GM19099 (cell line): ENCODE data around the gene SPRY1.

Source experiments
- POLR2A ChIP-seq: IDR thresholded peaks from 3 replicates; pipeline ENCODE4 v1.6.1; 2011; ENCODE audit warnings: low read depth; ENCODE audit not compliant: insufficient read length; ENCODE audit errors: extremely low read depth

SPRY1 gene

DNA sequence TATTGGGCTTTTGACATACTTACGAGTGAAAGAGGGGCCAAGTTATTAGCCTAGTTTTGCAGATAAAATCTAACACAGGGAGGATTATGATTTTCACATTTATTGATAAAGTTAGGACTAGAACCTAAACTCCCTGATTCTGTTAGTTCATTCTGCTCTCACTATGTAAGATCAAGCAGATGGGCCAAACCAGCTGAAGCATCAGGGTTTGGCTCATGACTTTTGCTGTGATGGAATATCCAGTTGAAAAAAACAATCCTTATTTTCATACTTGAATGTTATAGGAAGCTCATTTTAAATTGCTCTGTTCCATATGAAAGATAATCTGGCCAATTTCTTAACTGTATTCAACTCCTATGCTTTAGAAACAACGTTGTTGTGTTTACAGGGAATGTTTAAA is 21.2 kb downstream of the SPRY1 start:
- TF ChIP-seq POLR2A, result no peak

DNA sequence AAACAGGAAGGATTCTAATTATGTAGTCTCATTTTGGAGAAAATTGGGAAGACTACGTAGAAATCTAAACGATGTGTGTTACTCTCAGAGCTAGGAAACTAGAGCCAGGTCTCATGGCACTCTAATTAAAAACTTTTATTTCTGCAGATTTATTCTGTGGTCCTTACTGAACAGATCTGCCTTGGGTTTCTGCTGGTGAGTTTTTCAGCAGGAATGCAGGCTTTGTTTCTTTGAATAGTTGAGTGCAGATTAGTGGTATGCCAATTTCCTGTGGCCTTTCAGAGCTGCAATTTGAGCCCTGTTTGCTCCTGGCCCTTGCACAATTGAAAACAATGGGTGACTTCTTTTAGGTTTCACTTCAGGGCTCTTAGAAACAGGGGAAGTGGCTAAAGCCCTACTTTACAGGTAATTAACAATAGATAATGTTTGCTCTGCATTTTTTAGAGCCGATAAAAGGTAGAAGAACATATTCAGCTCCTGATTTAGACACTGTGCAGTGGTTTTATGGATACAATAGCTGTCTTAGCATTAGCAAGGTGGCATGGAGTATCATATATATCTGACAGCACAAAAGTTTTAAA is 21.8 kb downstream of the SPRY1 start:
- no peak for TF ChIP-seq POLR2A

DNA sequence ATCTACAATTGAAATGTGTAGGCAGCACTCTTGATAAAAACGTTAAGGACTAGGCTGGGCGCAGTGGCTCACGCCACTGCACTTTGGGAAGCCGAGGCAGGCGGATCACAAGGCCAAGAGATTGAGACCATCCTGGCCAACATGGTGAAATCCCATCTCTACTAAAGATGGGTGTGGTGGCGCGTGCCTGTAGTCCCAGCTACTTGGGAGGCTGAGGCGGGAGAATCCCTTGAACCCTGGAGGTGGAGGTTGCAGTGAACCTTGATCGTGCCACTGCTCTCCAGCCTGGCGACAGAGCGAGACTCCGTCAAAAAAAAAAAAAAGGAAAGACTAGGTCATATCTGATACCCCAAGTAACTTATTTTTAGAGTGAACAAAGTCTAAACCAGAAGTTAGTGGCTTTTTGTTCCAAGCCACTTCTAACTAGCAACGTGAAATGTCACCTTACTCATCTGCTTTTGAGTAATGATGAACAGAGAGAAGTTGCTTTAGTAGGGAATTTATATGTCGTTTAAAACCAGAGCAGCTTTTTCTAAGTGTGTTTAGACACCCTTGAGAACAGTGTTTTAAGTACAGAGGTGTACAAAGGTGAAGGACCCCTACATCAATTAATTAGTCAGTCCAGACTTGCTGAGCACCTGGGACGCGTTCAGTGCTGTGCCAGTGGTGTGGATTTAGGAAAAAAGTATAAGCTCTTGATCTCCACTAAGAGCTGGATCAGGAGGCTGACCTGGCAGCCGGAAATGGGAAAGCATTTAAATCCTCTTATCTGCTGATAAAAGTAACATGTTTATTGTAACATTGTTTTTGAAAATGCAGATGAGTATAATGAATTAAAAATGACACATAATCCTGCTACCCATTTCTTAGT is 23.5 kb downstream of the SPRY1 start:
- TF ChIP-seq POLR2A, result no peak

DNA sequence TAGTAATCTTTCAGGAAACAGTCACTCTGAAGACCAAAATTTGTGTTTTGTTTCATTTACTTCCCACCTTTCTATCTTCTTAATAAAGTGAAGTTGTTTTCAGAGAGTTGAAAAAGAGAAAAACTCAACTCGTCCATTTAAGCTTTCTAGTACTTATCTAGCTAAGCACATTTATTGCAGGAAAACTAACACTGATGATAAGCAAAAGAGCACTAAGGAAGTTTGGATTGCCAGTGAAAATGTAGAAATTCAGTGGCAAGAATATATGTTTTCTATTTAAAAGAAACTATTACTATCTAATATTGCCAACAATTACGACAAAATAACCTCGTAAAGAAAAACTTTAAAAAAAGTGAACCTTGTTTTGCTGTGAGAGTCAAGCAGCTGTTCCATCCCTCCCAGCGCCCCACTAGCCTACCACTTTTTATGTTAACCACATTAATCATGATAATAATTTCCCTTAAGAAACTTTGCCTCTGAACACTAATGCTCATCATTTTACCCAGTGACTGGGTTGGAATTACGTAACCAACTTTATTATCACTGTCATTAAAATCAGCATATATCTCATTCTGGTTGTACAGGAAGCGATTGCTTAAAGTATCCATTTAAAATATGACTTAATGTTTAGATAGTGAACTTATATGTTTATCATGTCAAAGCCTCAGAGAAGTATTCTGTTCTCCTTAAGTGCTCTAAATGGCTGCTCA is 24.8 kb downstream of the SPRY1 start:
- TF ChIP-seq POLR2A, result no peak

DNA sequence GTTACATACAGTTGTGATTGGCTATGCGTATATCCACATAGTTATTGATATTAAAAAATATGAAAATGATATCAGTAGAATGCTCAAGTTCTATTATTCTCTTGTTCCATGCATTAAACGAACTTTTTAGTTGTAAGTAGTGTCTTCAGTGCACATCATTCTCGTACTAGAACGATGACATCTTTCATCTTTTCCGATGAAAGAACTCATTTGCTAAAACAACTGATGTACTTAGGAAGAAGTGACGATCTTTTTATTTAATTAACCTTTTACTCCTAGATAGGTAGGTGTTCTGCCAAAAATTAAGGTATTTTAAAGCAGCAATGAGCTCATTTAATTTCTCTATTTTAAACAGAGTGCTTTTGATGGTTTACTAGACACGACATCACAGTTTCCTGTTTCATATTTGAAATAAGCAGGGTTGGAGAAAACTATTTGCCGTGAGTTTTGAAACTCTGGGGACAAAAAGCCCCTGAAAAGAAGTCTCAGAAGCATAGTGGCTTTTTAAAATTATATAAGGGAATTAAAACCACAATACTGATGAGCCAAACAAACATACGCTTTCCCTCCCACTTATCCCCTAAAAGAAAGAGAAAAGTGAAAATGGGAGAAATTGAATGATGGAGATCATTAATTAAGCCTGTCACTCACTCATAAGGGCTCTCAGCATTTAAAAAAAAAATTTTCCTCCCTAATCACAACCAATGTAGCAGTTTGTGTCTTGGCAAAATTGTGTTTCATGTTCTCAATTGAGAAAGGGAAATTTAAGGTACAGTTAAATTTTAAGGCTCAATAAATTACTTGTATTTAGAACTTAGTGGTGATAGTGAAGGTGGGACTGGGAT is 25.6 kb downstream of the SPRY1 start:
- no peak for TF ChIP-seq POLR2A

DNA sequence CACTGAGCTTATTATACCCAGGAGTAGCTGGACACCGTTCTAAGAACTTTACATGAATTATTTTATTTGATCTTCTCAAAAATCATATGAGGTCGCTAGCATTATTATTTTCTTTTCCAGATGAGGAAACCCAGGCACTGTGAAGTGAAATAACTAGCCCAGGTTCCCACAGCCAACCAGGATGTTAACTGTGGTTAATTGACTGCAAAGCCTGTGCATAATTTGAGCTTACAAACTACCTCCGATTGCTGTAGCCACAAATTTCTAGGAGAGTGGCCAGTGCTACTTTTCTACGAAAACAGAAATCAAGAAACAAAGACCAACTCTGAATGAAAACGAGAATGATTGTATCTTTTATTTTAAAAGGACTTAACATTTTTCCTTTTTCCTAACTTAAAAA is 27.2 kb downstream of the SPRY1 start:
- no peak for TF ChIP-seq POLR2A

DNA sequence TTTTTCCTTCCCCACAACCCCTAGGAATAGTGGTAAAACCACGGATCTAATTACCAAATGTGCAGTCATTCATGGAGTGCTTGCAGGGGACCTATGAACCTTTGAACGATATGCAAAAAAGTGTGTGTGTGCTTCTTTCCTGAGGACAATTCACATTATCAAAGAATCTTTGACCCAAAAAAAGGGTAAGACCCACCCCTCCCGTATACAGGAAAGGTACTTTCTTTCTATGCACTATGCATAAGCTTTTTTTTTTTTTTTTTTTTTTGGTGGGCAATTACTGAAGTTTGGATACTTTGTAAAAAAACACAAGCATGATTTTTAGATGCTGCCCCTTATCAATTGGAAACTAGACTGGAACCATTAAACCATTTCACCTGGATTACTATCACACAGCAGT is 31.4 kb downstream of the SPRY1 start:
- TF ChIP-seq POLR2A, result no peak

DNA sequence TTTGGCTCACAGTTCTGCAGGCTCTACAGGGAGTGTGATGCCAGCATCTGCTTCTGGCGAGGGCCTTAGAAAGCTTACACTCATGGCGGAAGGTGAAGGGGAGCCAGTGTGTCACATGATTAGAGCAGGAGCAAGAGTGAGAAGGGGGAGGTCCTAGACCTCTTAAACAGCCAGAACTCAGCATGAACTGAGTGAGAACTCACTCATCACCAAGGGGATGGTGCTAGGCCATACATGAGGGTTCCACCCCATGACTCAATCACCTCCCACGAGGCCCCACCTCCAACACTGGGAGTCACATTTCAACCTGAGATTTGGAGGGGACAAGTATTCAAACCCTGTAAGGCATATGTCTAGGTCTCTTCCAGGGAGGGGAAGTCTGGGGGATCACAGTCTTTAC is 33.4 kb downstream of the SPRY1 start:
- no peak for TF ChIP-seq POLR2A

DNA sequence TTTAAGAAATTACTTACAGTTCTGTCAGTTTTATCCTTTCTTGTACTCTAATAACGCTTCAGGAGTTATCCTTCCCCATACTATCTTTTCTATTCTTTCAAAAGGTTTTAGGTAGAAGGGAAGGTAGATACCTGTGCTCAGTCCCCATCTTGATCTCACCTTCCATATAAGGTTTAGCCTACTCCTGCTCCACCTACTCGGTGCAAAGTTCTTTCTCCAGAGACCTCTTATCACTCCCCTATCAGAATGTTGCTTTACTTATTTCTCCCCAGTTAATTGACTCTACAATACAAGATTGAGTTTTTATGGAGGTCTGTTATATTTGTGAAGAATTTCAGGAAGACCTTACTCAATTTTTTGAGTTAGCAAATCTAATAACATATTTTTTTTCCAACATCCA is 33.9 kb downstream of the SPRY1 start:
- TF ChIP-seq POLR2A, result no peak

DNA sequence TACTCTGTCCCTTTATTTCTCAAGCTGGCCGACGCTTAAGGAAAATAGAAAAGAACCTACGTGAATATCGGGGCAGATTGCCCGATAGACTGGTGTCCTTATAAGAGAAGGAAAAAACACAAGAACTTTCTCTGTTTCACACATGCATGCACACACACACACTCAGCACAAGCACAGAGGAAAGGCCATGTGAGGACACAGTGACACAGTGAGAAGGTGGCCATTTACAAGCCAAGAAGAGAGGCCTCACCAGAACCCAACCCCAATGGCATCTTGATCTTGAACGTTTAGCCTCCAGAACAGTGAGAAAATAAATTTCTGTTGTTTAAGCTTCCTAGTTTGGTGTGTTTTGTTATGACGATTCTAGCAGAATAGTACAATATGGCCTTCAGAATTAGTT is 37.0 kb downstream of the SPRY1 start:
- no peak for TF ChIP-seq POLR2A

DNA sequence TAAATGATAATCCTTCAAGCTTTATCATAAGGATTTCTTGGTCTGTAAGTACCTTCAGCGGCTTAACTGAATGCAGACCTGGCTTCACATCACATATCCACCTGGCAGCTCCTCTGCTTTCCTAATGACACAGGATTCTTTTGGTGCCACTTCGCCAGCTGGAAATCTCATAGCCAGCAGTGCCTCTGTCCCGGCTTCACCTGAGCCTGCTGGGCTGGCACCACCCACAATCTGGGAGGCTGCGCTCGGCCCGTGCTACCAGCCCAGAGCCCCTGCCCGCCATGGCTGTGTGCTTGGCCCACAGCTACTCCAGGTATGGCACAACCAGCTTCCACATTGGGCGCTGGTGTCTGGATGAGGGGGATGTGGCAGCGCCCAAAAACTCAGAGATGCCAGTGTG is 37.4 kb downstream of the SPRY1 start:
- no peak for TF ChIP-seq POLR2A

DNA sequence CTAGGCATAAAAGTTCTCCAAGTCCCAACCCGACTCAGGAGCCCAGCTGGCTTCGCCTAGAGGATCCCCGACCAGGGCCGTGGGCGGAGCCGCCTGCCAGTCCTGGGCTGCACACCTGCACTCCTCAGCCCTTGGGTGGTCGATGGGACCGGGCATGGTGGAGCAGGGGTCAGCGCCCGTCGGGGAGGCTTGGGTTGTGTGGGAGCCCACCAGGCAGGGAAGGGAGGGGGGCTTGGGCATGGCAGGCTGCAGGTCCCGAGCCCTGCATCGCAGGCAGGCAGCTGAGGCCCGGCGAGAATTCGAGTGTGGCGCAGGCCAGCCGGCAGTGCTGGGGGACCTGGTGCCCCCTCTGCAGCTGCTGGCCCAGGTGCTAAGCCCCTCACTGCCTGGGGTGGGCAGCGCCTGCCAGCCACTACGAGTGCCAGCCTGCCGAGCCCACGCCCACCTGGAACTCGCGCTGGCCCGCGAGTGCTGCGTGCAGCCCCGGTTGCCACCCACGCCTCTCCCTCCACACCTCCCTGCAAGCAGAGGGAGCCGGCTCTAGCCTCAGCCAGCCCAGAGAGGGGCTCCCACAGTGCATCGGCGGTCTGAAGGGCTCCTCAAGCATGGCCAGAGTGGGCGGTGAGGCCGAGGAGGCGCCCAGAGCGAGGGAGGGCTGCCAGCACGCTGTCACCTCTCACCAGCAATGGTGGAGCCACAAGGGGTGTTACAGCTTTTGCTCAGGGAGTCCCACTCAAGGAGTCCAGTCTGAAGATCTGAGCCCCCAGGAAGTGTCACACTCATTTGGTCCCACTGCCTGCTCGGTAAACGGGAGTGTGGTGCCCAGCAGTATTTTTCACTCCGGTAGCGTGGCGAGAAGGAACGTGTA is 38.9 kb downstream of the SPRY1 start:
- TF ChIP-seq POLR2A, result no peak

DNA sequence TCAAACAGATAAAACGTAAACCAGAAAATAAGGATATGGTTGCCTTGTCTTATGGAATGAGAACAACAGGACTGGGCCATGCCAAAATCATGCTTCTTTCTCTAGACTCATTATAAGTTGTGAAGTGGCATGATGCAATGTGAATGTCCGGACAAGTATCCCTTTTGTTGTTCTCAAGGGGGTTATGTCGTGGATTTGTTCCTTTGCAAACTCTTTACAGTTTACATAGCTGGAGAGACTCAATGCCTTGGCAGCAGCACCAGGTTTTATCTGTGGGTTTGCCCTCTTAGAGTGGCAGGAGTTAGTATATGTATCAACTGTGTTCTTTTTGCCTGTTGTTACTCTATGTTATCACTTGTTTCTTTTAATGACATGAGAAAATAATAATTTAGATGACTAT is 41.4 kb downstream of the SPRY1 start:
- TF ChIP-seq POLR2A, result no peak
